Neural crest cell (in vitro differentiated cells): ENCODE measurements around the gene JAG2. TPM values are rescaled to one million over a fixed set of nuclear protein-coding genes. Genes with fewer than 3 reads are reported as not detected.

Source experiments
- DNase-seq: peaks from one replicate; pipeline ENCODE4 v3.0.0; 2021; ENCODE audit warnings: low read depth, mixed read lengths, low spot score
- H3K27ac Mint-ChIP-seq: one replicate; pipeline ENCODE4 v1.8.0; 2021; ENCODE audit warnings: mild to moderate bottlenecking, mixed read lengths; ENCODE audit not compliant: unreplicated experiment
- H3K27me3 Mint-ChIP-seq: 2 replicates; pipeline ENCODE4 v1.8.0; 2021; ENCODE audit warnings: low read depth, mild to moderate bottlenecking, mixed read lengths
- H3K36me3 Mint-ChIP-seq: 2 replicates; pipeline ENCODE4 v1.8.0; 2021; ENCODE audit warnings: low read depth, mild to moderate bottlenecking, mixed read lengths
- H3K4me1 Mint-ChIP-seq: 2 replicates; pipeline ENCODE4 v1.8.0; 2021; ENCODE audit warnings: mixed read lengths
- H3K4me3 Mint-ChIP-seq: one replicate; pipeline ENCODE4 v1.8.0; 2021; ENCODE audit warnings: mild to moderate bottlenecking, mixed read lengths
- H3K9me3 Mint-ChIP-seq: 2 replicates; pipeline ENCODE4 v1.8.0; 2021; ENCODE audit warnings: mixed read lengths
- total RNA-seq: library from RNA; stranded (reverse); gene quantifications from 2 replicates; pipeline ENCODE4 v1.2.1, GENCODE V29; 2021
- TF ChIP-seq, protein P1 (sequence below): fragments of 200-600 bp; sonication (generic); conservative IDR thresholded peaks from 2 replicates; pipeline ENCODE4 v1.5.0; 2021; ENCODE audit warnings: antibody characterized with exemption, mild to moderate bottlenecking

JAG2 gene
- total RNA-seq, 1 donor from 2014 or later, result 4.2 TPM

- peaks cover 18% of the 10 kb centered on the region for H3K27me3 Mint-ChIP-seq
- TF ChIP-seq, protein P1, sequence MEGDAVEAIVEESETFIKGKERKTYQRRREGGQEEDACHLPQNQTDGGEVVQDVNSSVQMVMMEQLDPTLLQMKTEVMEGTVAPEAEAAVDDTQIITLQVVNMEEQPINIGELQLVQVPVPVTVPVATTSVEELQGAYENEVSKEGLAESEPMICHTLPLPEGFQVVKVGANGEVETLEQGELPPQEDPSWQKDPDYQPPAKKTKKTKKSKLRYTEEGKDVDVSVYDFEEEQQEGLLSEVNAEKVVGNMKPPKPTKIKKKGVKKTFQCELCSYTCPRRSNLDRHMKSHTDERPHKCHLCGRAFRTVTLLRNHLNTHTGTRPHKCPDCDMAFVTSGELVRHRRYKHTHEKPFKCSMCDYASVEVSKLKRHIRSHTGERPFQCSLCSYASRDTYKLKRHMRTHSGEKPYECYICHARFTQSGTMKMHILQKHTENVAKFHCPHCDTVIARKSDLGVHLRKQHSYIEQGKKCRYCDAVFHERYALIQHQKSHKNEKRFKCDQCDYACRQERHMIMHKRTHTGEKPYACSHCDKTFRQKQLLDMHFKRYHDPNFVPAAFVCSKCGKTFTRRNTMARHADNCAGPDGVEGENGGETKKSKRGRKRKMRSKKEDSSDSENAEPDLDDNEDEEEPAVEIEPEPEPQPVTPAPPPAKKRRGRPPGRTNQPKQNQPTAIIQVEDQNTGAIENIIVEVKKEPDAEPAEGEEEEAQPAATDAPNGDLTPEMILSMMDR, result no peak
- H3K4me3 Mint-ChIP-seq, result no peak overlapping the region
Observed at GRCh38 chr14:105185973-105186372, 17.4 kb upstream of the JAG2 start.

DNA sequence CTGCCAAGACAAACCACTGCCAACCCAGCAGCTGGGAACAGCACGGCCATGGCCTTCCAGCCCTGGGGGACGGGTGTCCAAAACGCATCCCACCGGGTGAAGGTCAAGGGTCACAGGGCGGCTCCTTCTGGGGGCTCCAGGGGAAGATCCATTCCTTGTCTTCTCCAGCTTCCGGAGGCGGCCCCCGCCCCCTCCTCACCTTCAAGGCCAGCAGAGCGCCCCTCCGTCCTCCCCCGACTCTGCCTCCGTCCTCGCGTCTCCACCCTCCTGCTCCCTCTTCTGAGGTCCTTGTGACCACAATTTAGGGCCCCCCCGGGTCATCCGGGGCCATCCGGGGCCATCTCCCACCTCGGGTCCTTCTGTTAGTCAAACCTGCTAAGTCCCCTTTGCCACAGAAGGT, 16.4 kb upstream of the JAG2 start:
- Mint-ChIP-seq H3K4me3 (no peak overlapping the region), H3K36me3 (no peaks in the 10 kb centered on the region), H3K27me3 (peaks cover 18% of the 10 kb centered on the region), H3K4me1 (no peaks in the 10 kb centered on the region), H3K9me3 (peaks cover 2% of the 10 kb centered on the region), H3K27ac (no peak overlapping the region)
- TF ChIP-seq, protein P1, result no peak
- DNase-seq, result no peak

More at GRCh38 chr14:105185973-105186372, 17.4 kb upstream of the JAG2 start:
- H3K27ac Mint-ChIP-seq, result no peak overlapping the region
- peaks cover 2% of the 10 kb centered on the region for H3K9me3 Mint-ChIP-seq
- H3K36me3 Mint-ChIP-seq, result no peaks in the 10 kb centered on the region
- DNase-seq, result no peak
- no peaks in the 10 kb centered on the region for H3K4me1 Mint-ChIP-seq

DNA sequence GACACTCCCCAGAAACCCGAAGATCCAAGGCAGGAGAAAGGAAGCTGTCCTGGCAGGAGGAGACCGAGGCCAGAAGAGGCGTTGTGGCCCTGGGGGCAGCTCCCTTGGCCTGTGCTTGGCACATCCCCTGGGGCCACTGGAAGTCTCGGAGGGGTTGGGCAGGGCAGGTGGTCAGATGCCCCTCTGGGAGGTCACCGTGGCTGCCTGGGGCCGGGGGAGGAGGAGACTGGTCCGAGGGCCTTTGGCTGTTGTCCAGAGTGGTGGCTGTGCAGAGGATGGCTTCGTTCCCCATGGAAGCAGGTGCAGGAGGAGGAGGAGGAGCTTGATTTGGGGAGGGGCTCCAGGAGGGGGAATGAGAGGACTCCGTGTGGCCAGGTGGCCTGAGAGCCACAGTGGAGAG, 15.9 kb upstream of the JAG2 start:
- Mint-ChIP-seq H3K27me3 (peaks cover 13% of the 10 kb centered on the region), H3K4me1 (no peaks in the 10 kb centered on the region)
- TF ChIP-seq, protein P1, result no peak

DNA sequence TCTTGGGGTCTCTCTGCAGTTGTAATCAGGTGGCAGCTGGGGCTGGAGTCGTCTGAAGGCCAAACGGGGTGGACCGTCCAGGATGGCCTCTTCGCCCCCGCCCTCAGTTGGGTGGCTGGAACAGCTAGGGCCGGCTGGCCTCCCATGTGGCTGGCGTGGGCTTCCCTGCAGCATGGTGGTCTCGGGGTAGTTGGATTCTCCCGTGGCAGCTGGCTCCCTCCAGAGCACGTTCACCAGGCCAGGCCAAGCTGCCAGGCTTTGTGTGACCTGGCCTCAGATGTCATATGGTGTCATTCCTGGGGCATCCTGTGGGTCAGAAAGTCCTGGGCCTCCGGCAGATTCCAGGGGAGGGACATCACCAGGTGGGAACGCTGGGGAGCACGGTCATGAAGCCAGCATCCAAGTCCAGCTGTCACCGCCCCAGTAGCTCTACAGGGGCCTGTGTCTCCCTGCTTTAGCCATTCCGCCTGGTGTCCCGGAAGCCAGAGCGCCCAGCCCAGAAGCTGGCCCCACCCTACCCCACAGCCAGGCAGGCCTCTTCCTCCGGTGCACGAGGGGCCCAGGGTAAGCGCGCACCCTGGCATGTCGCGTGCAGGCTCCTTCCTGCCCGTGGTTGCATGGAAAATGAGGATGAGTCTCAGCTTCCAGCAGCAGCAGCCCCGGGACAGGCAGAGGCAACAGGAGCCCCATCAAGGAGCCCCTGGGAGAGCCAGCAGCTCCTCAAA, 13.9 kb upstream of the JAG2 start:
- DNase-seq, result no peak
- no peak overlapping the region for H3K27ac Mint-ChIP-seq
- H3K36me3 Mint-ChIP-seq, result no peaks in the 10 kb centered on the region
- H3K4me1 Mint-ChIP-seq, result no peaks in the 10 kb centered on the region
- H3K27me3 Mint-ChIP-seq, result peaks cover 13% of the 10 kb centered on the region
- H3K4me3 Mint-ChIP-seq, result peak overlapping the region; percentile 86
- H3K9me3 Mint-ChIP-seq, result no peaks in the 10 kb centered on the region
- TF ChIP-seq, protein P1, result no peak

More for the DNA sequence above, 15.9 kb upstream of the JAG2 start:
- Mint-ChIP-seq H3K9me3 (peaks cover 2% of the 10 kb centered on the region), H3K4me3 (peak overlapping the region; percentile 34), H3K36me3 (no peaks in the 10 kb centered on the region), H3K27ac (no peak overlapping the region)
- DNase-seq, result no peak

DNA sequence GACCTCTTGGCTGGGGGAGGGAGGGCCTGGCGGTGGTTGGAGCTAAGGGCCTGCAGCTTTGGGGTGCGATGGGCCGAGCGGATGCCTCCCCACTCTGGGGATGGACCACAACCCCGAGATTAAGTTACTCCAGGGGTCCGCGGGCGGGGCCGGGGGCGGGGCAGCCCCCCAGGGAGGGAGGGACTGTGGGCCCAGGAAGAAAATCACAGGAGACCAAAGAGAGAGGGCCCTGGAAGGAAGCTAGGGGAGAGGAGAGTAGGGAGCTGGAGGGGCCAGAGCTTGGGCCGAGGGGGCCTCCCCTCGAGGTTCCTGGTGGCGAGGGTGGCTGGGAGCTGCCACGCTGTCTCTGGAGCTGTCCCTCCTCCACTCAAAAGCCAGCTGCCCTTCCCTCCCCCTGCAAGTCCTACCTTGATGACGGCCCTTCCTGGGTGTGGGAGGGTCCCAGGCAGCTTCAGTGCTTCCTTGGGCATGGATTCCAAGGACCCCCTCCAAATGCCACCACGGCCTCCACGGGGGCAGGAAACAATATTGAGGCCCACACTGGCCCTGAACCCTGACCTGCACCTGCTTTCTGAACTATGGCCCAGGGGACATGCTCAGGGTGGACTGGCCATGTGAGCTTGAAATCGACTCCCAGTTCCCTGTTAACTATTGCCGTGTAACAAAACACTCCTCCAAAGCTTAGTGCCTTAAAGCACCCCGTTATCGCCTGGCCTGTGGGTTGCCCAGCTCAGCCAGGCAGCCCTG, 13.1 kb upstream of the JAG2 start:
- H3K4me1 Mint-ChIP-seq, result no peaks in the 10 kb centered on the region
- no peak for DNase-seq
- H3K36me3 Mint-ChIP-seq, result no peaks in the 10 kb centered on the region
- no peak overlapping the region for H3K27ac Mint-ChIP-seq
- H3K4me3 Mint-ChIP-seq, result peak overlapping the region; percentile 86
- TF ChIP-seq, protein P1, result no peak
- H3K9me3 Mint-ChIP-seq, result no peaks in the 10 kb centered on the region
- peaks cover 13% of the 10 kb centered on the region for H3K27me3 Mint-ChIP-seq
